ENCODE measurements around the gene ALG9. TPM values are rescaled to one million over a fixed set of nuclear protein-coding genes. Genes with fewer than 3 reads are reported as not detected.
A peak's percentile ranks its signal among the peaks of the same experiment; 100 is the strongest.

ALG9 gene
- polyA plus RNA-seq, 1 experiment: 40.0 TPM

- TF ChIP-seq CTCF (IDR thresholded peaks at IDR 0.05; ENCODE audit: low read depth, low read length): no peak
Observed at GRCh38 chr11:111782109-111782741, 89.2 kb downstream of the ALG9 start.

GRCh38 chr11:111779118-111779517 lies 92.3 kb downstream of the ALG9 start:
- no peak overlapping the region for H3K4me3 ChIP-seq (ENCODE audit: low read depth, low read length)
- ChIA-PET CTCF (interaction anchor here (0.7 to 5.6 kb wide), 8 partner anchors 63 to 325 kb away, joined by 3 to 46 read pairs (median 4); no protein-coding TSS in a partner anchor), POLR2A (no interaction called here)
- DNase-seq (ENCODE audit: low read depth, low spot score): no peak
- H3K27me3 ChIP-seq (ENCODE audit: control insufficient read depth, insufficient read depth, low read length): no peaks in the 10 kb centered on the region
- no peaks in the 10 kb centered on the region for H3K9me3 ChIP-seq (ENCODE audit: control insufficient read depth, insufficient read depth, low read length)
- no peak for TF ChIP-seq CTCF (IDR thresholded peaks at IDR 0.05; ENCODE audit: low read depth, low read length)
- no peak overlapping the region for H3K27ac ChIP-seq (ENCODE audit: low read depth, low read length)

More at GRCh38 chr11:111782109-111782741, 89.2 kb downstream of the ALG9 start:
- no peak overlapping the region for H3K27ac ChIP-seq (ENCODE audit: low read depth, low read length)
- H3K27me3 ChIP-seq (ENCODE audit: control insufficient read depth, insufficient read depth, low read length): no peaks in the 10 kb centered on the region
- POLR2A ChIA-PET: no interaction called here
- H3K4me3 ChIP-seq (ENCODE audit: low read depth, low read length): no peak overlapping the region
- DNase-seq (ENCODE audit: low read depth, low spot score): no peak
- CTCF ChIA-PET: interaction anchor here (1.2 kb wide), 2 partner anchors 59 to 60 kb away, joined by 3 to 5 read pairs; no protein-coding TSS in a partner anchor
- H3K9me3 ChIP-seq (ENCODE audit: control insufficient read depth, insufficient read depth, low read length): no peaks in the 10 kb centered on the region

- ChIA-PET POLR2A (no interaction called here), CTCF (interaction anchor here (0.6 to 5.6 kb wide), 21 partner anchors 9 to 323 kb away, joined by 3 to 65 read pairs (median 6); partner anchors contain the start of genes ALG9, PPP2R1B and SIK2)
- no peak for DNase-seq (ENCODE audit: low read depth, low spot score)
- no peaks in the 10 kb centered on the region for H3K27me3 ChIP-seq (ENCODE audit: control insufficient read depth, insufficient read depth, low read length)
- H3K9me3 ChIP-seq (ENCODE audit: control insufficient read depth, insufficient read depth, low read length): no peaks in the 10 kb centered on the region
- H3K4me3 ChIP-seq (ENCODE audit: low read depth, low read length): no peak overlapping the region
- TF ChIP-seq CTCF (IDR thresholded peaks at IDR 0.05; ENCODE audit: low read depth, low read length): no peak
- H3K27ac ChIP-seq (ENCODE audit: low read depth, low read length): no peak overlapping the region
Observed at GRCh38 chr11:111778047-111778558, 93.3 kb downstream of the ALG9 start.

GRCh38 chr11:111777094-111778046 lies 94.0 kb downstream of the ALG9 start:
- no peak overlapping the region for H3K27ac ChIP-seq (ENCODE audit: low read depth, low read length)
- peak; percentile 63 for DNase-seq (ENCODE audit: low read depth, low spot score)
- POLR2A ChIA-PET: no interaction called here

More at GRCh38 chr11:111777094-111778046, 94.0 kb downstream of the ALG9 start:
- Histone ChIP-seq H3K4me3 (ENCODE audit: low read depth, low read length) (no peak overlapping the region), H3K27me3 (ENCODE audit: control insufficient read depth, insufficient read depth, low read length) (no peaks in the 10 kb centered on the region), H3K9me3 (ENCODE audit: control insufficient read depth, insufficient read depth, low read length) (no peaks in the 10 kb centered on the region)
- CTCF ChIA-PET: interaction anchor here (0.6 to 5.6 kb wide), 53 partner anchors 9 to 1113 kb away, joined by 3 to 65 read pairs (median 5); partner anchors contain the start of genes ALG9, PPP2R1B and SIK2
- TF ChIP-seq CTCF (IDR thresholded peaks at IDR 0.05; ENCODE audit: low read depth, low read length): peak; percentile 79

Data from AG04450 (cell line).